ENCODE results near the gene RARRES1.
A peak's percentile ranks its signal among the peaks of the same experiment; 100 is the strongest.

Gene RARRES1

GRCh38 chr3:158680861-158681260 is 51.4 kb downstream of the RARRES1 start:
- no peak for DNase-seq

GRCh38 chr3:158679547-158680000 is 52.7 kb downstream of the RARRES1 start:
- DNase-seq: no peak

- no peak for DNase-seq
Measured at GRCh38 chr3:158678687-158679086, 53.6 kb downstream of the RARRES1 start.

- peak; percentile 71 for DNase-seq
Measured at GRCh38 chr3:158672215-158673176, 59.8 kb downstream of the RARRES1 start, which contains the start of gene LXN. Gene LXN (minus strand): TSS chr3:158672648. CDS start chr3:158672478, 170 bp downstream.

- no peak for DNase-seq
Measured at GRCh38 chr3:158671821-158672214, 60.4 kb downstream of the RARRES1 start.

GRCh38 chr3:158668506-158668905 is 63.8 kb downstream of the RARRES1 start:
- DNase-seq: no peak

- DNase-seq: no peak
Measured at GRCh38 chr3:158666416-158666815, 65.8 kb downstream of the RARRES1 start.

GRCh38 chr3:158663832-158664231 is 68.4 kb downstream of the RARRES1 start:
- DNase-seq: no peak

- DNase-seq: no peak
Measured at GRCh38 chr3:158663246-158663645, 69.0 kb downstream of the RARRES1 start.

GRCh38 chr3:158660711-158661110 is 71.5 kb downstream of the RARRES1 start:
- no peak for DNase-seq

GRCh38 chr3:158659454-158660237 is 72.6 kb downstream of the RARRES1 start:
- DNase-seq: peak; percentile 26

GRCh38 chr3:158658889-158659288 is 73.4 kb downstream of the RARRES1 start:
- DNase-seq: no peak

GRCh38 chr3:158652463-158652862 is 79.8 kb downstream of the RARRES1 start:
- DNase-seq: no peak

- no peak for DNase-seq
Measured at GRCh38 chr3:158651192-158651591, 81.1 kb downstream of the RARRES1 start.

- no peak for DNase-seq
Measured at GRCh38 chr3:158649791-158650190, 82.5 kb downstream of the RARRES1 start.
